GM12865 (cell line): ENCODE data around the gene RIC8B.

Experiments
- DNase-seq: peaks from one replicate; pipeline ENCODE4 v3.0.0; 2010; ENCODE audit warnings: low read depth
- H3K4me3 ChIP-seq: 2 replicates; pipeline ENCODE4 v1.5.1; 2011; ENCODE audit warnings: mild to moderate bottlenecking, low read depth, low read length, control low read depth
- CTCF ChIP-seq: IDR thresholded peaks from 2 replicates; pipeline ENCODE4 v1.5.1; 2011; ENCODE audit warnings: low read length, control low read depth, low read depth, inconsistent platforms; ENCODE audit not compliant: insufficient read depth; ENCODE audit errors: missing control alignments

Gene RIC8B

GRCh38 chr12:106896603-106897002 is 122.1 kb downstream of the RIC8B start:
- no peak for DNase-seq
- no peak for TF ChIP-seq CTCF
- H3K4me3 ChIP-seq: no peak overlapping the region

- no peak for DNase-seq
- TF ChIP-seq CTCF: no peak
- H3K4me3 ChIP-seq: no peak overlapping the region
These were observed 122.6 kb downstream of the RIC8B start for GRCh38 chr12:106897082-106897481.

GRCh38 chr12:106897981-106898901 is 123.8 kb downstream of the RIC8B start:
- no peak overlapping the region for H3K4me3 ChIP-seq
- no peak for DNase-seq
- no peak for TF ChIP-seq CTCF

- no peak for TF ChIP-seq CTCF
- H3K4me3 ChIP-seq: no peak overlapping the region
- DNase-seq: no peak
These were observed 126.1 kb downstream of the RIC8B start for GRCh38 chr12:106900554-106900953.

- no peak overlapping the region for H3K4me3 ChIP-seq
- no peak for TF ChIP-seq CTCF
- DNase-seq: no peak
These were observed 126.8 kb downstream of the RIC8B start for GRCh38 chr12:106901276-106901675.

GRCh38 chr12:106902053-106902452 is 127.6 kb downstream of the RIC8B start:
- no peak for TF ChIP-seq CTCF
- DNase-seq: no peak
- no peak overlapping the region for H3K4me3 ChIP-seq
